Lung (tissue), 12 donors: ENCODE measurements around the gene ZNF536. TPM values are rescaled to one million over a fixed set of nuclear protein-coding genes. Genes with fewer than 3 reads are reported as not detected.

Experiments used
- ATAC-seq: fragments of 200-7000 bp; cut with Tn5 transposase; one replicate; pipeline ENCODE4 v1.9.1; 2020; ENCODE audit warnings: moderate number of reproducible peaks; ENCODE audit not compliant: insufficient read depth, low FRiP score
- DNase-seq, 3 donors: peaks; one replicate each; pipeline ENCODE4 v3.0.0-alpha.2; 2013 to 2017
- H3K27ac ChIP-seq, 2 donors: one replicate each; pipeline ENCODE4 v1.5.1; 2013; ENCODE audit warnings: mild to moderate bottlenecking in 2 of 2, moderate library complexity in 2 of 2, control low read depth in 1 of 2, inconsistent platforms in 1 of 2, low read depth in 1 of 2, low read length in 1 of 2
- H3K27me3 ChIP-seq, 3 donors: one replicate each; pipeline ENCODE4 v1.5.1; 2013; ENCODE audit warnings: low read length in 2 of 3; ENCODE audit not compliant: control insufficient read depth in 3 of 3, insufficient read depth in 3 of 3
- H3K36me3 ChIP-seq, 4 donors: one replicate each; pipeline ENCODE4 v1.5.1; 2013; ENCODE audit warnings: low read length in 4 of 4, mild to moderate bottlenecking in 1 of 4, moderate library complexity in 1 of 4; ENCODE audit not compliant: control insufficient read depth in 4 of 4, insufficient read depth in 4 of 4
- H3K4me1 ChIP-seq, 5 donors: one replicate each; pipeline ENCODE4 v1.5.1; 2013; ENCODE audit warnings: low read length in 5 of 5, mild to moderate bottlenecking in 2 of 5, moderate library complexity in 1 of 5; ENCODE audit not compliant: control insufficient read depth in 5 of 5, insufficient read depth in 5 of 5
- H3K4me3 ChIP-seq: one replicate; pipeline ENCODE4 v1.5.1; 2013; ENCODE audit warnings: mild to moderate bottlenecking, control low read depth, moderate library complexity
- H3K9ac ChIP-seq, 2 donors: one replicate each; pipeline ENCODE4 v1.5.1; 2013; ENCODE audit warnings: low read length in 2 of 2, control low read depth in 1 of 2; ENCODE audit not compliant: insufficient read depth in 1 of 2
- H3K9me3 ChIP-seq, 4 donors: one replicate each; pipeline ENCODE4 v1.5.1; 2013; ENCODE audit warnings: low read length in 3 of 4, mild to moderate bottlenecking in 1 of 4, moderate library complexity in 1 of 4; ENCODE audit not compliant: control insufficient read depth in 4 of 4, insufficient read depth in 3 of 4
- WGBS, 2 donors: extraction: QIAGEN DNeasy Blood & Tissue Kit; methylation state at CpG; one replicate each; pipeline ENCODE4 v1.1.7; 2013; 5-methylcytosine and 5-hydroxymethylcytosine counted together
- polyA plus RNA-seq, 2 donors: library from polyadenylated mRNA; stranded (reverse); fragments of 200-250 nt; gene quantifications; one replicate each; pipeline ENCODE4 v1.2.1, GENCODE V29; 2013
- total RNA-seq, 2 donors: library from RNA; depleted of rRNA in 1 of 2; stranded (reverse); fragments of >200 nt in 1 of 2; gene quantifications; one replicate each; pipeline ENCODE4 v1.2.1, GENCODE V29; 2014 to 2021
- TF ChIP-seq, protein P1 (sequence below): IDR thresholded peaks from 2 replicates; pipeline ENCODE4 v1.5.1; 2012; ENCODE audit warnings: mild to moderate bottlenecking; ENCODE audit errors: control extremely low read depth, extremely low read depth
- donor health status: control.
- donor health status: control.
- donor health status: Bipolar disorder and iron deficiency.
- donor health status: healthy.
- donor health status: DM: yes; HTN: yes; CAD: no.

ZNF536 gene
- total and polyA plus RNA-seq, 4 donors: 0.07 to 5.6 (median 0.21) TPM

DNA sequence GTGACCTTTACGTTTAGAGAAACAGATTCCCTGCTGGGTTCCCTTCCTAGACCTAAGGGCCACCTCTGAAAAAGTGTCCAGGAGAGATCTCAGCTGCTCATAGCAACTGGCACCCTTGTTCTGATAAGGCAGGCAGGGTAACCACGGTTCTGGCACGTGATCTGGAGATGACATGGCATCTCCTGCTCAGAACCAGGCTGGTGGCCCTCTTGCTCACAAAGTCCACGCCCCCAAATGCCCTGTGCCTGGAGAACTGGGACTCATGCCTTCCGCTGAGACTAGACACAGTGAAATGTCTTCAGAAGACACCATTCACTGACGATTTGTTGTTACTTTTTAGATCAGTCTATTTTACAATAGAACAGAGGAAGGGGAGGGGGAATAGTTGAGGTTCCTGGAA, 174.1 kb downstream of the ZNF536 start:
- no peak overlapping the region for H3K4me3 ChIP-seq
- no peak for DNase-seq
- no peak overlapping the region for H3K27ac ChIP-seq
- H3K36me3 ChIP-seq: no peaks in the 10 kb centered on the region
- H3K4me1 ChIP-seq: peaks cover 0 to 19% (median 2%) of the 10 kb centered on the region in 5 donors
- no peak overlapping the region for H3K9ac ChIP-seq
- no peaks in the 10 kb centered on the region for H3K9me3 ChIP-seq
- TF ChIP-seq, protein P1, sequence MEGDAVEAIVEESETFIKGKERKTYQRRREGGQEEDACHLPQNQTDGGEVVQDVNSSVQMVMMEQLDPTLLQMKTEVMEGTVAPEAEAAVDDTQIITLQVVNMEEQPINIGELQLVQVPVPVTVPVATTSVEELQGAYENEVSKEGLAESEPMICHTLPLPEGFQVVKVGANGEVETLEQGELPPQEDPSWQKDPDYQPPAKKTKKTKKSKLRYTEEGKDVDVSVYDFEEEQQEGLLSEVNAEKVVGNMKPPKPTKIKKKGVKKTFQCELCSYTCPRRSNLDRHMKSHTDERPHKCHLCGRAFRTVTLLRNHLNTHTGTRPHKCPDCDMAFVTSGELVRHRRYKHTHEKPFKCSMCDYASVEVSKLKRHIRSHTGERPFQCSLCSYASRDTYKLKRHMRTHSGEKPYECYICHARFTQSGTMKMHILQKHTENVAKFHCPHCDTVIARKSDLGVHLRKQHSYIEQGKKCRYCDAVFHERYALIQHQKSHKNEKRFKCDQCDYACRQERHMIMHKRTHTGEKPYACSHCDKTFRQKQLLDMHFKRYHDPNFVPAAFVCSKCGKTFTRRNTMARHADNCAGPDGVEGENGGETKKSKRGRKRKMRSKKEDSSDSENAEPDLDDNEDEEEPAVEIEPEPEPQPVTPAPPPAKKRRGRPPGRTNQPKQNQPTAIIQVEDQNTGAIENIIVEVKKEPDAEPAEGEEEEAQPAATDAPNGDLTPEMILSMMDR: no peak
- ATAC-seq: no peak
- H3K27me3 ChIP-seq: no peaks in the 10 kb centered on the region
- 61 to 69% methylated on average over 6 of the region's 6 CpGs for WGBS, 2 donors

DNA sequence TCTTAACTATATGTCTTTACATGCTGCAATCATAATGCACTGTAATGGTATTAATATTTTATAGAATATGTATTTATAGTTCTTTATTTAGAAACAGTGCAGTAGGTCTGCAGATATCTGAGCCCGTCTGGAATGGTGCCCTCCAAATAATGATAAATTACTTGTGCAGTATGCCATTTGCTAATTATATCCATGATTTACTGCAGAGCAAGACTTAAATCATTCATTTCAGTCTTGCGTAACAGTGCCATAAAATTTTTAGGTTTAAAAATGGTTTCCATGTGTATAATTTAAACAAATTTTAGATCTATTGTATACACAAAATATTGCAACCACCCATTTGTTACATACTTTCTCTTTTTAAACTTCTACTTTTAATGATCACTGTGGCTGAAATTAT, 175.1 kb downstream of the ZNF536 start:
- Histone ChIP-seq H3K27ac (no peak overlapping the region), H3K36me3 (no peaks in the 10 kb centered on the region), H3K4me3 (no peak overlapping the region), H3K4me1 (peaks cover 0 to 22% (median 3%) of the 10 kb centered on the region in 5 donors), H3K9ac (no peak overlapping the region), H3K27me3 (no peaks in the 10 kb centered on the region), H3K9me3 (no peaks in the 10 kb centered on the region)
- 68 to 80% methylated on average over 2 of the region's 2 CpGs for WGBS, 2 donors
- DNase-seq (peak in 2 of 3 donors; percentile 42 to 61), ATAC-seq (no peak)
- TF ChIP-seq, protein P1: no peak

DNA sequence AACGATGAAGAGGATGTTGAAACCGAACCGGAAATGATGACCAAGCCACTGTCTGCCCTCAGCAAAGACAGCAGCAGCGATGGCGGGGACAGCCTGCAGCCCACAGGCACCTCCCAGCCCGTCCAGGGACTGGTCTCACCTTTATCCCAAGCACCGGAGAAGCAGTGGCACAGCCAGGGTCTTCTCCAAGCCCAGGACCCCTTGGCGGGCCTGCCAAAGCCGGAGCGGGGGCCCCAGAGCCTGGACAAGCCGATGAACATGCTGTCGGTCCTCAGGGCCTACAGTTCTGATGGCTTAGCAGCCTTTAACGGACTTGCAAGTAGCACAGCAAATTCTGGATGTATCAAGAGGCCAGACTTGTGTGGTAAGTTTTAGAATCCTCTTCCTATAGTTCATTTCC, 177.0 kb downstream of the ZNF536 start:
- H3K27ac ChIP-seq: no peak overlapping the region
- no peak overlapping the region for H3K4me3 ChIP-seq
- no peaks in the 10 kb centered on the region for H3K27me3 ChIP-seq
- peaks cover 0 to 22% (median 3%) of the 10 kb centered on the region in 5 donors for H3K4me1 ChIP-seq
- 88 to 95% methylated on average over 13 of the region's 13 CpGs for WGBS, 2 donors
- H3K9me3 ChIP-seq: no peaks in the 10 kb centered on the region
- no peak overlapping the region for H3K9ac ChIP-seq
- no peaks in the 10 kb centered on the region for H3K36me3 ChIP-seq
- TF ChIP-seq, protein P1: no peak
- DNase-seq (no peak), ATAC-seq (no peak)

DNA sequence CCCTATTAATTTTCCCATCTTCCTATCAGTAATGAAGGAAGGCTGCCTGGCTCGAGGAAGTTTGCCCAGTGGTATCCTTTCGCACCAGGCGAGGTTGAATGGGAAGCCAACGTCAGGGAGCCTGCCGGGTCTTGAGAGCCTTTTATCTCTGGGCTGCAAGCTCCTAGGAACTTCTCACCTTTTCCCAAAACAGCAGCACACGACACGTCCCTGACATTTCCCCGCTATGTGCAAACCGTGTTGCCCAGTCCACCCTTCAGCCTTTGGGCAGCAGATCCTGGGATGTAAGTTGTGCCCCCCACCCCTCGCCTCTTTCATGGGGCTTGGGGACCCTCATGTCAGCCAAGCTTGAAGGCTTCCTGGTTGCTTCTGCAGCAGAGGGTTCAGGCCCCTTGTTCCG, 179.1 kb downstream of the ZNF536 start:
- Histone ChIP-seq H3K9me3 (peaks cover 0 to 4% (median 0%) of the 10 kb centered on the region in 4 donors), H3K9ac (no peak overlapping the region), H3K36me3 (no peaks in the 10 kb centered on the region), H3K27me3 (no peaks in the 10 kb centered on the region), H3K27ac (no peak overlapping the region), H3K4me1 (peaks cover 0 to 25% (median 3%) of the 10 kb centered on the region in 5 donors), H3K4me3 (no peak overlapping the region)
- no peak for ATAC-seq
- DNase-seq: no peak
- WGBS, 2 donors: 62 to 70% methylated on average over 11 of the region's 11 CpGs
- TF ChIP-seq, protein P1: no peak
